ENCODE measurements around the gene ZHX3.

The ZHX3 gene

GRCh38 chr20:41226426-41226825 is 91.1 kb downstream of the ZHX3 start:
- DNase-seq (ENCODE audit: low read depth in 2 of 3, low spot score in 2 of 3), result no peak

- DNase-seq (ENCODE audit: low read depth in 2 of 3, low spot score in 2 of 3), result no peak
Observed at GRCh38 chr20:41225091-41225490, 92.4 kb downstream of the ZHX3 start.

GRCh38 chr20:41224281-41224680 is 93.2 kb downstream of the ZHX3 start:
- DNase-seq (ENCODE audit: low read depth in 2 of 3, low spot score in 2 of 3), result no peak

- no peak for DNase-seq (ENCODE audit: low read depth in 2 of 3, low spot score in 2 of 3)
Observed at GRCh38 chr20:41223112-41223511, 94.4 kb downstream of the ZHX3 start.

- DNase-seq (ENCODE audit: low read depth in 2 of 3, low spot score in 2 of 3), result no peak
Observed at GRCh38 chr20:41222703-41223102, 94.8 kb downstream of the ZHX3 start.

GRCh38 chr20:41222296-41222695 is 95.2 kb downstream of the ZHX3 start:
- no peak for DNase-seq (ENCODE audit: low read depth in 2 of 3, low spot score in 2 of 3)

- no peak for DNase-seq (ENCODE audit: low read depth in 2 of 3, low spot score in 2 of 3)
Observed at GRCh38 chr20:41221614-41222218, 95.8 kb downstream of the ZHX3 start.

GRCh38 chr20:41219824-41220223 is 97.7 kb downstream of the ZHX3 start:
- no peak for DNase-seq (ENCODE audit: low read depth in 2 of 3, low spot score in 2 of 3)

GRCh38 chr20:41218466-41218865 is 99.1 kb downstream of the ZHX3 start:
- DNase-seq (ENCODE audit: low read depth in 2 of 3, low spot score in 2 of 3), result no peak

- no peak for DNase-seq (ENCODE audit: low read depth in 2 of 3, low spot score in 2 of 3)
Observed at GRCh38 chr20:41217422-41217821, 100.1 kb downstream of the ZHX3 start.

- DNase-seq (ENCODE audit: low read depth in 2 of 3, low spot score in 2 of 3), result no peak
Observed at GRCh38 chr20:41214666-41215065, 102.9 kb downstream of the ZHX3 start.

GRCh38 chr20:41214202-41214601 is 103.3 kb downstream of the ZHX3 start:
- no peak for DNase-seq (ENCODE audit: low read depth in 2 of 3, low spot score in 2 of 3)

GRCh38 chr20:41213150-41213820 is 104.2 kb downstream of the ZHX3 start:
- DNase-seq (ENCODE audit: low read depth in 2 of 3, low spot score in 2 of 3), result no peak

- DNase-seq (ENCODE audit: low read depth in 2 of 3, low spot score in 2 of 3), result no peak
Observed at GRCh38 chr20:41205313-41205712, 112.2 kb downstream of the ZHX3 start.

GRCh38 chr20:41204304-41205265 is 112.9 kb downstream of the ZHX3 start:
- DNase-seq (ENCODE audit: low read depth in 2 of 3, low spot score in 2 of 3), result no peak

GRCh38 chr20:41203660-41204059 is 113.9 kb downstream of the ZHX3 start:
- no peak for DNase-seq (ENCODE audit: low read depth in 2 of 3, low spot score in 2 of 3)

- DNase-seq (ENCODE audit: low read depth in 2 of 3, low spot score in 2 of 3), result no peak
Observed at GRCh38 chr20:41202426-41202825, 115.1 kb downstream of the ZHX3 start.

- no peak for DNase-seq (ENCODE audit: low read depth in 2 of 3, low spot score in 2 of 3)
Observed at GRCh38 chr20:41201760-41202159, 115.8 kb downstream of the ZHX3 start.

GRCh38 chr20:41200446-41201202 is 116.9 kb downstream of the ZHX3 start:
- no peak for DNase-seq (ENCODE audit: low read depth in 2 of 3, low spot score in 2 of 3)

GRCh38 chr20:41198443-41198842 is 119.1 kb downstream of the ZHX3 start:
- DNase-seq (ENCODE audit: low read depth in 2 of 3, low spot score in 2 of 3), result no peak

- no peak for DNase-seq (ENCODE audit: low read depth in 2 of 3, low spot score in 2 of 3)
Observed at GRCh38 chr20:41196653-41197225, 120.8 kb downstream of the ZHX3 start.

Data from activated CD8-positive, alpha-beta memory T cell treated with anti-CD3 and anti-CD28 coated beads for 48 hours (primary cell).